A549 (cell line): Measurements from ENCODE around the gene SPATA16. TPM values are rescaled to one million over a fixed set of nuclear protein-coding genes. Genes with fewer than 3 reads are reported as not detected.

Experiments
- ATAC-seq, 2 experiments: fragments of 200-7000 bp in 1 of 2; fragments of >200 bp in 1 of 2; cut with Nextera tagmentation in 1 of 2; cut with Tn5 transposase in 1 of 2; 3 replicates each; pipeline versions ENCODE4 v1.8.0 to v1.9.1; 2018 to 2020; ENCODE audit warnings: mild to moderate bottlenecking in 1 of 2, moderate library complexity in 1 of 2
- CTCF ChIA-PET: fragments of 300-600 bp; sonication (Branson Sonifier 250); formaldehyde crosslinking; extraction: SDS; loops from one replicate; lab custom pipeline; 2021; ENCODE audit warnings: antibody characterized with exemption, inconsistent platforms; lab: Yijun Ruan, JAX
- POLR2A ChIA-PET: fragments of 350-600 bp; formaldehyde crosslinking; extraction: SDS; loops from one replicate; lab custom pipeline; 2021; ENCODE audit warnings: antibody characterized with exemption, inconsistent platforms; lab: Yijun Ruan, JAX
- DNase-seq, 2 experiments: peaks; one replicate each; pipeline versions ENCODE4 v3.0.0 to v3.0.0-alpha.2; 2011 to 2016; ENCODE audit warnings: low read depth in 1 of 2, low spot score in 1 of 2
- FAIRE-seq: peaks from 2 replicates; lab custom pipeline; 2011; peaks lifted over from hg19 to GRCh38; lab: Jason Lieb, UNC
- H3K27ac ChIP-seq, 2 experiments: fragments of >200 bp; sonication (Bioruptor Twin); formaldehyde crosslinking; 3 replicates each; pipeline ENCODE4 v1.5.1; 2016 to 2017
- H3K4me1 ChIP-seq: fragments of >200 bp; sonication (Bioruptor Twin); formaldehyde crosslinking; 3 replicates; pipeline ENCODE4 v1.6.1; 2016
- H3K4me2 ChIP-seq: fragments of >200 bp; sonication (Bioruptor Twin); formaldehyde crosslinking; 3 replicates; pipeline ENCODE4 v1.6.1; 2016
- H3K4me3 ChIP-seq: fragments of >200 bp; sonication (Bioruptor Twin); formaldehyde crosslinking; 3 replicates; pipeline ENCODE4 v1.5.1; 2016
- H3K9me3 ChIP-seq: fragments of >200 bp; sonication (Bioruptor Twin); formaldehyde crosslinking; 3 replicates; pipeline ENCODE4 v1.6.1; 2016
- CTCF ChIP-seq: fragments of >200 bp; sonication (Bioruptor Twin); formaldehyde crosslinking; IDR thresholded peaks from 3 replicates; pipeline ENCODE4 v1.5.1; 2016
- EHMT2 ChIP-seq: fragments of 200-600 bp; sonication (generic); IDR thresholded peaks from 2 replicates; pipeline ENCODE4 v1.6.1; 2016; ENCODE audit warnings: antibody characterized with exemption, low read depth, mild to moderate bottlenecking, moderate library complexity
- ESRRA ChIP-seq: fragments of 150-350 bp; IDR thresholded peaks from 2 replicates; pipeline ENCODE4 v1.6.1; 2014; ENCODE audit warnings: mild to moderate bottlenecking, low read length, borderline replicate concordance
- FOSB ChIP-seq: fragments of 250-450 bp; sonication (Bioruptor Pico); IDR thresholded peaks from 2 replicates; pipeline ENCODE4 v1.5.0; 2020; ENCODE audit warnings: mild to moderate bottlenecking, moderate library complexity
- HES2 ChIP-seq: fragments of >200 bp; sonication (Bioruptor Twin); formaldehyde crosslinking; IDR thresholded peaks from 2 replicates; pipeline ENCODE4 v1.6.1; 2016
- HMGXB4 ChIP-seq: fragments of 250-450 bp; sonication (Bioruptor Pico); IDR thresholded peaks from 2 replicates; pipeline ENCODE4 v1.5.0; 2021; ENCODE audit warnings: mild to moderate bottlenecking, moderate library complexity, borderline replicate concordance
- JUNB ChIP-seq: fragments of >200 bp; sonication (Bioruptor Twin); formaldehyde crosslinking; IDR thresholded peaks from 2 replicates; pipeline ENCODE4 v1.6.1; 2016
- KDM1A ChIP-seq: fragments of 200-600 bp; sonication (generic); IDR thresholded peaks from 2 replicates; pipeline ENCODE4 v1.6.1; 2016; ENCODE audit warnings: low read depth, mild to moderate bottlenecking
- KDM5A ChIP-seq: fragments of 200-600 bp; sonication (generic); IDR thresholded peaks from 2 replicates; pipeline ENCODE4 v1.6.1; 2016; ENCODE audit warnings: antibody characterized with exemption, mild to moderate bottlenecking
- MAZ ChIP-seq: fragments of 150-350 bp; IDR thresholded peaks from 2 replicates; pipeline ENCODE4 v1.6.1; 2014; ENCODE audit warnings: antibody characterized with exemption, low read depth, low read length, borderline replicate concordance
- NR3C1 ChIP-seq: fragments of >200 bp; sonication (Bioruptor Twin); formaldehyde crosslinking; IDR thresholded peaks from 3 replicates; pipeline ENCODE4 v1.6.1; 2017
- PBX3 ChIP-seq: IDR thresholded peaks from 2 replicates; pipeline ENCODE4 v1.6.1; 2012
- RAD21 ChIP-seq, 2 experiments: fragments of >200 bp in 1 of 2; sonication (Bioruptor Twin) in 1 of 2; formaldehyde crosslinking in 1 of 2; IDR thresholded peaks in 1 of 2; conservative IDR thresholded peaks in 1 of 2; 2 replicates in 1 of 2; 3 replicates in 1 of 2; pipeline ENCODE4 v1.6.1; 2012 to 2018; ENCODE audit warnings: inconsistent platforms in 1 of 2
- REST ChIP-seq: fragments of 200-600 bp; sonication (generic); IDR thresholded peaks from 2 replicates; pipeline ENCODE4 v1.6.1; 2016; ENCODE audit warnings: antibody characterized with exemption, mild to moderate bottlenecking, moderate library complexity
- RNF2 ChIP-seq: fragments of 200-600 bp; sonication (generic); IDR thresholded peaks from 2 replicates; pipeline ENCODE4 v1.6.1; 2016; ENCODE audit warnings: low read depth, mild to moderate bottlenecking, antibody characterized with exemption, moderate library complexity, borderline replicate concordance
- SREBF2 ChIP-seq: fragments of 450-650 bp; IDR thresholded peaks from 2 replicates; pipeline ENCODE4 v1.6.1; 2014; ENCODE audit warnings: mild to moderate bottlenecking, moderate library complexity
- TP53 ChIP-seq: fragments of 250-450 bp; sonication (Bioruptor Pico); IDR thresholded peaks from 2 replicates; pipeline ENCODE4 v1.5.0; 2021; ENCODE audit warnings: mild to moderate bottlenecking, moderate library complexity
- USF2 ChIP-seq: fragments of 450-650 bp; IDR thresholded peaks from 2 replicates; pipeline ENCODE4 v1.6.1; 2014; ENCODE audit warnings: antibody characterized with exemption
- WGBS: methylation state at CpG from one replicate; pipeline ENCODE4 v1.1.6; 2017; ENCODE audit errors: missing lambda C conversion rate; 5-methylcytosine and 5-hydroxymethylcytosine counted together
- polyA plus RNA-seq, 4 experiments: library from polyadenylated mRNA; depleted of rRNA in 3 of 4; stranded (reverse); fragments of >200 nt; fragmentation: RNase III in 1 of 4; extraction: RNeasy Plus Mini Kit Qiagen cat#74134 plus additional on column Dnase treatment in 1 of 4; gene quantifications; 2 replicates in 3 of 4; 3 replicates in 1 of 4; pipeline ENCODE4 v1.2.3, GENCODE V29; 2011 to 2017

The SPATA16 gene
- polyA plus RNA-seq, 2 of the 4 experiments (the other 2 are of a cell fraction) = not detected

- ChIA-PET CTCF (no interaction called here), POLR2A (no interaction called here)
- FAIRE-seq (no peak), ATAC-seq (no peak), DNase-seq (no peak)
- no peaks in the 10 kb centered on the region for H3K4me1 ChIP-seq
- no peak overlapping the region for H3K4me3 ChIP-seq
- no peaks in the 10 kb centered on the region for H3K9me3 ChIP-seq
- H3K4me2 ChIP-seq = no peak overlapping the region
- TF ChIP-seq RNF2 = no peak
- TF ChIP-seq NR3C1 = no peak
- no peak for TF ChIP-seq CTCF
- no peak for TF ChIP-seq SREBF2
- TF ChIP-seq HMGXB4 (CRISPR knock-in tag) = no peak
- no peak for TF ChIP-seq EHMT2
- TF ChIP-seq HES2 = no peak
- TF ChIP-seq TP53 = no peak
- TF ChIP-seq JUNB = no peak
- no peak for TF ChIP-seq KDM5A
- no peak for TF ChIP-seq FOSB (CRISPR knock-in tag)
- no peak for TF ChIP-seq RAD21 (conservative IDR thresholded peaks at IDR 0.05 in 1 of 2, IDR thresholded peaks at IDR 0.05 in 1 of 2)
- TF ChIP-seq KDM1A = no peak
- TF ChIP-seq ESRRA = no peak
- no peak for TF ChIP-seq PBX3
- no peak for TF ChIP-seq MAZ
- TF ChIP-seq REST = no peak
- TF ChIP-seq USF2 = no peak
- H3K27ac ChIP-seq = no peak overlapping the region
- 0% methylated on average over 4 of the region's 4 CpGs for WGBS
Observed at GRCh38 chr3:173109143-173109542, 31.9 kb downstream of the SPATA16 start.
